NCI-H774 (cell line): ENCODE results near the gene GIPR.

Source experiments
- DNase-seq: peaks from one replicate; lab custom pipeline; 2025; lab: John Stamatoyannopoulos, UW

The GIPR gene

DNA sequence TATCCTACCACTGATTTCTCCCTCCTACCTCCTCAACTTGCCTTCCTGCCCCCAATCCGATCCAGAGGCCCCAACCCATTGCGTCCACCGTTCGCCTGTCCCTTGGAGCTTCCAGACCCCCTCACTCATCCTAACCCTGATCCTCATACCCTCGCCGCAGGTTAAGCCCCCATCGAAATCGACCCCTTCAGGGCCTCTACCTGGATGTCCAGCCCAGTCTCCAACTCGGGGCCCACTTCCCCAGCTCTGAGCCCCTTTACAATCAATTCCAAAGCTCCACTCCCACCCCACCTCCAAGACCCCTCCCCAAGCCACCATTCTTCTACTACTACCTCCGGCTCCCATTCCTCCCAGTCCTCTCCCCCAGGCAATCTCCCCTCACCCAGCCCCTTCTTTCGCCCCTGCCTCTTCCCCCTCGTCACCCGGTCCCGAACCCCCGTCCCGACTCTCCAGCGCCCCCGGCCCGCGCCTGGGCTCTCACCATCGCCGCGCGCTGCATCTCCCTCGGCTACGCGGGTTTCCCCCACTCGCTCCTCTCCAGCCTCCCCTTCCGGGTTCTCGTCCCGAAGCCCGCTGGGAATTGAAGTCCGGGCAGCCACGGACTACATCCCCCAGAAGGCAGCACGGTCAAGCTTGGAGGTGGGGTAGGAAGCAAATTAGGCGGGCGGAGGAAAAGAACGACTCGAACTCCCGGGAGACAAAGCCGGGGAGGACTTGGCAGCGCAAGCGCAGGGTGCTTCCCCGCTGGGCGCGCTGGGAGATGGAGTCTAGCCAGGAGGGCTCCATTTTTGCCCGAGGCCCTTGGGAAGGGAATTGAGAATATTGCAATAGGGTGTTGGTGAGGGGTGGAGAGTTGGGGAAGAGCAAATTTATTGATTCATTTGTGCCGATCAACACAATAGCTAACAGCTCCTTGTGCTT lies 62.6 kb downstream of the GIPR start, which contains the start of gene FBXO46:
TSS of gene FBXO46 (minus strand) at position 529 of the 921 bp plus-strand sequence. CDS start 17,401 bp downstream, outside the sequence.
- peak; percentile 99 for DNase-seq
